ENCODE data around the gene NUDC.
"Not testable (repeated sequence)": the region's sequence is repeated elsewhere in the genome, so short reads cannot be mapped to it uniquely, and the experiment has no call there.

The NUDC gene

GRCh38 chr1:26911399-26912146 is 10.0 kb upstream of the NUDC start:
- no peak for DNase-seq

GRCh38 chr1:26912147-26912490 is 9.4 kb upstream of the NUDC start:
- no peak for DNase-seq

GRCh38 chr1:26913389-26913753 is 8.2 kb upstream of the NUDC start:
- DNase-seq, result no peak

GRCh38 chr1:26913754-26914619 is 7.6 kb upstream of the NUDC start, which contains the start of gene NR0B2:
Gene NR0B2 (minus strand): TSS chr1:26913975. CDS start chr1:26913940, 35 bp downstream.
- no peak for DNase-seq

- no peak for DNase-seq
Measured at GRCh38 chr1:26915204-26915842, 6.2 kb upstream of the NUDC start.

- DNase-seq, result no peak
Measured at GRCh38 chr1:26921126-26921539, 410 bp upstream of the NUDC start.

GRCh38 chr1:26922431-26922729 is 837 bp downstream of the NUDC start:
- DNase-seq, result no peak

- DNase-seq, result no peak
Measured at GRCh38 chr1:26922901-26923300, 1.4 kb downstream of the NUDC start.

GRCh38 chr1:26923711-26924110 is 2.2 kb downstream of the NUDC start:
- no peak for DNase-seq

- no peak for DNase-seq
Measured at GRCh38 chr1:26932531-26932930, 11.0 kb downstream of the NUDC start.

GRCh38 chr1:26936823-26937222 is 15.3 kb downstream of the NUDC start:
- no peak for DNase-seq

GRCh38 chr1:26938004-26938658 is 16.6 kb downstream of the NUDC start:
- DNase-seq, result no peak

- DNase-seq, result no peak
Measured at GRCh38 chr1:26938659-26939025, 17.1 kb downstream of the NUDC start.

- DNase-seq, result no peak
Measured at GRCh38 chr1:26941311-26941710, 19.8 kb downstream of the NUDC start.

GRCh38 chr1:26942656-26943055 is 21.1 kb downstream of the NUDC start:
- DNase-seq, result no peak

- DNase-seq, result no peak
Measured at GRCh38 chr1:26945138-26945537, 23.6 kb downstream of the NUDC start.

- DNase-seq, result no peak
Measured at GRCh38 chr1:26945728-26946127, 24.2 kb downstream of the NUDC start.

- no peak for DNase-seq
Measured at GRCh38 chr1:26946270-26946669, 24.7 kb downstream of the NUDC start.

- not testable (repeated sequence) for DNase-seq
Measured at GRCh38 chr1:26948725-26949057, 27.1 kb downstream of the NUDC start.

GRCh38 chr1:26949266-26949925 is 27.9 kb downstream of the NUDC start:
- DNase-seq, result no peak

GRCh38 chr1:26949926-26950319 is 28.4 kb downstream of the NUDC start:
- DNase-seq, result no peak

- DNase-seq, result no peak
Measured at GRCh38 chr1:26950602-26951001, 29.1 kb downstream of the NUDC start.

- no peak for DNase-seq
Measured at GRCh38 chr1:26951216-26951615, 29.7 kb downstream of the NUDC start.

Data from cortex of kidney (tissue), 1 donor.